HG03460 (cell line): ENCODE results near the gene ANO4.
"Not testable (repeated sequence)": the region's sequence is repeated elsewhere in the genome, so short reads cannot be mapped to it uniquely, and the experiment has no call there.

Experiments used
- ATAC-seq: cut with Tn5 transposase; IDR thresholded peaks from one replicate; pipeline ENCODE4 v1.9.1; 2021; ENCODE audit not compliant: unreplicated experiment

The ANO4 gene

DNA sequence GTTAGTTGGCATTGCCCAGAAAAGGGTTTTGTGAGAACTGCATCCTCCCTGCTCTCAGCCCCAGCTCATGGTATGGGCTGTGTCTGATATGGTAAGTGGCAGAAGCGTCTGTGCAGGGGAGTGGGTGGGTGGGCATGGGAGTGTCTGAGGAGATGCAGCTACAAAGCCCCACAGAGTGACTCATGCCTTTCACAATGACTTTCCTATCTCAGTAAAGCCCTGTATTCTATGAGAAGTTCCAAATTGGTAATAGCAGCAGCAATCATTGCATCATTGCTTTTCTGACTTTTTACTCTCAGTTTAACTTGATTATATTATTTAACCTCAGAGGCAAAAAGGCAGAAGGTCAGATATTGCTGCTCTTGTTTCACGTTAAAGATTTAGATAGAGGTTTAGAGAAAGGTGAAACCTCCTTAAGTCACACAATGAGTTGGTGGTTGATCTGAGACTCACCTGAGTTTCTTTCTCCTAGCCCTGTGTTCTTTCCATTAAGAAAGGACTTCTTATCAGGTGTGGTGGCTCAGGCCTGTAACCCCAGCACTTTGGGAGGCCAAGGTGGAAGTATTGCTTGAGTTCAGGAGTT lies 243.8 kb downstream of the ANO4 start:
- ATAC-seq, result peak; percentile 58

DNA sequence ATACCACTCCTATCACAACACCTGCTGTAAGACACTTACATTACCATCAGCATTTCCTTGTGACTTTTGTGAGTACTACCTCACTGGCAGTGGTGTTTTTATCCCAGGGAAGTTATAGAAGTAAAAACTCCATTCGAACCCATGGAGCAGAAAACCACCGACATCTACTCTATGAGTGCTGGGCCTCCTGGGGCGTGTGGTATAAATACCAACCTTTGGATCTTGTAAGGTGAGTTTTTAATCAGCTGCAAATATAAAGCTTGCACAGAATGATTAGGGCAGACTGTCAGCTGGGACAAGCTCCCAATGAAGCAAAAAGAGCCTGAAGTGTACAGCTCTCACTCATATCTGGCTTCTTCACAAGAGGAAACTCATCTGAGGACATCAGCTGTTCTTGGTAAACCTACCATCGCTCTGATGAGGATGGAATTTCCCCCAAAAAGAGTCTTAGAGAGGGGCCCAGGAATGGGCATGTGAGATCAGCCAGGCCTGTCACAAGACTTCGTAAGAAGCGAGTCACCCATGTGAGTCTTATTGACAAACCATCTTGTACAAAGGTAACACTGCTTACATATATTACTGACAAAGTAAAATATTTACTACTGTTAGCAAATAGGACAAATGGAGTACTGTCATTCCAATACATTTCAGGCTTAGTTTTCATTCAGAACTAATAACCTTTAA lies 245.4 kb downstream of the ANO4 start:
- no peak for ATAC-seq

DNA sequence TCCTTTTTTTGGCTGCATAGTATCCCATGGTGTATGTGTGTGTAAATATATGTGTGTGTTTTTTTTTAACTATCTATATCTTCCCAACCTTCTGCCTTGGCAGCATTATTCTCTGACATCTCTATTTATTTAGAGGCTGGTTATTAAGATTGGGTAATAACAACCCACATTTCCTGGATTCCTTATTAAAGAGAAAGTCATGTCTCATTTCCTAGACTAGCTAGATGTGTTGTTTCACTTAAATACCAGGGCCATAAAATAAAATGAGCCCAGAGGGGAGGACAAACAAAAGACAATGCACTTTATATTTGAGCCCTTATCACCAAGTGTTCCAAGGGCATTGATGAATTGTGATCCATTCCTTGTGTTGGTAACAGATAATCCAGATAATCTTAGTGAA lies 246.4 kb downstream of the ANO4 start:
- no peak for ATAC-seq

DNA sequence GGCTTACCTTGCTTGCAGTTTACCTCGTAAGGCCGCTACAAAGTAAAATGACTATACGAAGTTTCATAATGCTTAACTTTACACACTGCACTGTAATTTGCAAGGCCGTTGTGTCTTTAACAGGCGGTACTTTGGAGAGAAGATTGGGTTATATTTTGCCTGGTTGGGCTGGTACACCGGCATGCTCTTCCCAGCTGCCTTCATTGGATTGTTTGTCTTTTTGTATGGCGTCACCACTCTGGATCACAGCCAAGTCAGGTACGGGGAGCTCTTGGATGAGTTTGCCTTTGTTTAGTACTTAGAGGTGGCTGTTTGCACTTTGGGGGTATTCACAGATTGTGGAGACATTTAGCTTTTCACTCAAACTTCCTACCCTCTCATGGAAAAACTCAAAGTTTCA lies 247.6 kb downstream of the ANO4 start:
- ATAC-seq, result no peak

DNA sequence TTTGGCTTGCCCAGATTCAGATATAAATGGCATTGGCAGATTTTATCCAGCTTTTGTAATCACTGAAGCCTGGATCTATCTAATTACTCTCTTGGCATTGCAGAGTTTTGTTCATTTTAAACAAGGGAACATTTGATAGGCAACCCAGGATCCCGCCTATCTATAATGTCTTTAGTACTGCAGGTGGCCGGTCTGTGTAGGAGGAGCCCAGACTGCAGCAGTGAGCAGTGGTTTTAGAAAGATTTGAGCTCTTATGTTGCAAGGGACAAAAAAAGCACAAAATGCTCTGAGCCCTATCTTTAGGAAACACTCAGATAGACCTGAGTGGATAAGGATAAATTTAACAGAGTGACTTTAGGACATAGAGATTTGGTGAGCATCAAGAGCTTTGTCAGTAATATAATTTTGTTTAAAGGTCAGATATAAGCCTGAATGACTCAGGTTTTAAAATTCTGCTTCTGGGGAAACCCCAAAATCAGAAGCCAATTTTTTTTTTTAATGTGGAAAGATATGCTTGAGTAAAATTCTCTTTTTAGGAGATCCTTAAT lies 250.0 kb downstream of the ANO4 start:
- no peak for ATAC-seq

DNA sequence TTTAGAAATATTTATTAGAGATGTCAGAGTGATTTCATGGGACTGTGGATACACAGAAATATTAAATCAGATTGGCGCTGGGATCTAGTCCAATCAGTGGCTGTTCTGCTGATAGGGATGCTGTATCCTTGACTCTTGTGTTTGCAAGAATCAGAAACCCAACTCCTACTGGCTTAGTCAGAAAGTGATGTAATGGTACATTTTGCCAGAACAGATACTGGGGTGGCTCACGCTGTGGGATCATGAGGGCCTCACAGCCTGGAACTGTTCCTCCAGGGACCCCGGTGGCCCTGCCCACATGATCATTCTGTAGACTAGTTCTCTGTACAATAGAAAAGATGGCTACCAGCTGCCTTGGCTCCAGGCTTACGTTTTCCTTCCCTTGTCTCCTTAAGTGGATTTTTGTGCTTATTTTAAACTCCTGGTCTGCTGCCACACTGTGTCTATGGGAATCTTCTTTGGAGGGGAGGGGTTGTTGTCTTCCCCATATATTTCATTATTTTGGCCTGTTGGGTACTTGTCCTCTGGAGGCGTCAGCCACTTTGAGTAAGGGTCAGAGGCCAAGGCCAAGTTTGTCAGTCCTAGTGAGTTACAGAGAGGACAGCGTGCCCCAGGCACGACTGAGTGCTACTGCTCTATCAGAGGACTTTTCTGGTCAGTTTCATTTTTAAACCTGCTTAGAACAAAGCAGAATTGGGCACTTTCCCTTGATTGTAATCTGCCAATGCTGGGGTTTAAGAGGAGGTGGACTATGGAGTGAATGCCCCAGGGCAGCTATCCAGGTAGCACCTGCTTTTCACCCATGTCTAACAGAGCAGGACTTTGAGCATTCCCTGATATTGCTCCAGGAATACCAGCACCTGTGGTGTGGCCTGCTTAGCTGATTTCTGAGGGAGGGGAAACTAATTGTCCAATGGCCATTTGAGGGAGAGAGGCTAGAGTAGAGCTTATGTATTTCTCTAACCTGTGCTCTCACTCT lies 251.2 kb downstream of the ANO4 start:
- ATAC-seq, result no peak

DNA sequence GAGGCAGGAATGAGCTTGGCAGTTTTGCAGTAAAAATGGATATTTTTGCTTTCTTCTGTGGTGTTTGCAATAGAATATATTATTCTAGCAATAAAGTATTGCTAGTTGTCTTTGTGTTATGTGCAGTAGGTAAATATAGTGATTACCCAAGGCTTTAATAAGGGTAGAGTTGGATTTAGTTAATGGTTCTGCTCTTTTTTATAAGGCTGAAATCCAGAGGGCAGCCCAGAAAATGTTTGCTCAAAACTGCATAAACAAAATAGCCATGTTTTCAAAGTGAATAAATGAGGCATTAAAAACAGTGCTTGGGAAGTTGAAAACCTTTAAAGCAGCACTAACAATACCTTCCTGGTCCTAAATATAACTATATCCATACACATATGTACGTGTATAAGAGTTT lies 253.1 kb downstream of the ANO4 start:
- no peak for ATAC-seq

DNA sequence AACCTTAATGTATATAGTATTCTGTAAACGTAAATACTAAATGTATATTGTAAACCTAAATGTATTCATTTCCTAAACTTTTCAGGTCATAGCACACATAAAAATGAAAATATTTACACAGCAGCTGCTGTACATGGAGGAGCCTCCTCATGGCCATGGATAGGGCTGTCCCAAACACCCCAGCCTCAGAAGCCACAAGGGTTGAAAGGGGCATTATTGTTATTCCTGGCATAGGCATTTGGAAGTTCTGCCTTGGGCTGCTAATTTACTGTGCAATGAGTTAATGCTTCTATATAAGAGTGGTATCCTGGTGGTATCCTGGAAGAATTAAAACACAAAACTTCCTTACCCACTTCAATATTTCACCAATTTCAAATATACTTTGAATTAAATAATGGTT lies 256.1 kb downstream of the ANO4 start:
- ATAC-seq, result no peak

DNA sequence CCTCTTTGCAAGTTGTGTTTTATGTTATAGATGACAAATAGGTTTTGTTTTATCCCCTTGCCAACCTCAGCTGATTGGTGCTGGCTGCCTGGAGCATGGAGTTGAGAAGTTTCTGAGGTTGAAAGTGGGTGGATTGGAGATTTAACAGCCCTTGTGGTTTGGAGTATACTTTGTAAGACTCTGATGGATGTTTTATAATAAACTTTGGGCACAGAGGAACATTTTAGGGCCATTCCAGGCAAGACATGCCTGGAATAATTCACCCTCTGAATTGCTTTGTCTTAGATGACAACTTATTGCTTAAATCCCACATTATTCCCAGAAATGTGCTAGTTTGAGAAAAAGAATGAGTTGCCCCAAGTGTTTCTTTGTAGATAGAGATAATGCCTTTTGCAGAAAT lies 256.6 kb downstream of the ANO4 start:
- no peak for ATAC-seq

DNA sequence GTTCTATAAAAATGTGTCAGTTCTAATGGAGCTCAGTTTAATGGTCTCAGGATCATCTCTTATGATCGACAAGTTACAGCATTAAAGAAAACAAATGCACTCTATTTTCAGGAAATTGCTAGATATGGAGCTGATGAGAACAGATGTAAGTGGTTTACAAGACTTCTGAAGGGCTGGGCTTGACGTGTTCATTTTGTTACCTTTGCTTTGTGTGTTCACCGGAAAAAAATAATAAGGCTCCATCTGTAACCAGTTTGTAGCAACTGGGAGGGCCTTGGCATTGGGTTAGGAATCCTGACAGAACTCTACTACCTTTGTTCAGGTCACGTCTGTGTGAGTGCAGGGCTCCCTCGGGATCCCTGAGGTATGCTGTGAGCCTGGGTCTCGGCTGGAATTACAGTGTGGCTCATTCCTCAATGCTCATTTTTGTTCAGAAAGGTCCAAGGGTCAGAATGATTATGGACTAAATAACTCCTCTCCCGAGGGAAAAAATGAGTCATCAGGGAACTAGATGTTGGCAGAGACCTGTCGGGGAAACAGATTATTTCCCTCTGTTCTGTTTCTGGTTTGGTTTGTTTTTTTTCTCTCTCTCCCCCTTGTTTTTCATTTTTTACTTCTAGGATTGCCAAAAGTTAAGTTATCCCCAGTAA lies 257.4 kb downstream of the ANO4 start:
- ATAC-seq, result no peak

DNA sequence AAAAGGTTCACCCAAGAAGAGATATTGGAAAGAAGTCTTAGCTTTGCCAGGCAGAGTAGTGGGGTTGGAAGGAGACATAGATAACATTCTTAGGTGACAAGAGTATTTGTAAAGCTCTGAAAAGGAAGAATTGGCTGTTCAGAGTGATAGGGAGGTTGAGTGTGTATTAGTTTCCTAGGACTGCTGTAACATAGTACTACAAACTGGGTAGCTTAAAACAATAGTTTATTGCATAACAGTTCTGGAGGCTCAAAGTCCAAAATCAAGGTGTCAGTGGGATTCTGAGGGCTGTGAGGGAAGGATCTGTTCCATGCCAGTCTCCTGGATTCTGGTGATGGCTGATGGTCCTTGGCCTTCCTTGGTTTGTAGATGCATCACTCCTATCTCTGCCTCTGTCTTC lies 258.6 kb downstream of the ANO4 start:
- ATAC-seq, result no peak

DNA sequence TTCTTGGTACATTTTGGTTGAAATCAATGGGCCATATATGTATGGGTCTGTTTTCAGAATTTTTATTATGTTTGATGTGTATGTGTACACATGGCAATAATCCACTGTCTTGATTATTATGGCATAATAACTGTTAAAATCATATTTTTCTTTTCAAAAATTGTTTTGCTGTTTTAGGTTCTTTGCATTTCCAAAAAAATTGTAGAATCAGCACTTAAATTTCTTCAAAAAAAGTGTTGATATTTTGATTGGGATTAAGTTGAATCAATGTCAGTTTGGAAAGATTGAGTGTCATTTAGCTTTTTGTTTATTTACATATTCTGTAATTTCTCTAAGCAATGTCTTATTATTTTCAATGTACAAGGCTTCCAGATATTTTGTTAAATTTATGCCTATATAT lies 261.4 kb downstream of the ANO4 start:
- ATAC-seq, result no peak

DNA sequence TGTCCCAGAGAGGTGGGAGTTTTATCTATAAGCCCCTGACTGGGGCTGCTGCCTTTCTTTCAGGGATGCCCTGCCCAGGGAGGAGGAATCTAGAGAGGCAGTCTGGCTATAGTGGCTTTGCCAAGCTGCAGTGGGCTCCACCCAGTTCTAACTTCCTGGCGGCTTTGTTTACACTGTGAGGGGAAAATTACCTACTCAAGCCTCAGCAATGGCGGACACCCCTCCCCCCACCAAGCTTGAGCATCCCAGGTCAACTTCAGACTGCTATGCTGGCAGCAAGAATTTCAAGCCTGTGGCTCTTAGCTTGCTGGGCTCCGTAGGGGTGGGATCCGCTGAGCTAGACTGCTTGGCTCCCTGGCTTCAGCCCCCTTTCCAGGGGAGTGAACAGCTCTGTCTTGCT lies 267.9 kb downstream of the ANO4 start:
- not testable (repeated sequence) for ATAC-seq

DNA sequence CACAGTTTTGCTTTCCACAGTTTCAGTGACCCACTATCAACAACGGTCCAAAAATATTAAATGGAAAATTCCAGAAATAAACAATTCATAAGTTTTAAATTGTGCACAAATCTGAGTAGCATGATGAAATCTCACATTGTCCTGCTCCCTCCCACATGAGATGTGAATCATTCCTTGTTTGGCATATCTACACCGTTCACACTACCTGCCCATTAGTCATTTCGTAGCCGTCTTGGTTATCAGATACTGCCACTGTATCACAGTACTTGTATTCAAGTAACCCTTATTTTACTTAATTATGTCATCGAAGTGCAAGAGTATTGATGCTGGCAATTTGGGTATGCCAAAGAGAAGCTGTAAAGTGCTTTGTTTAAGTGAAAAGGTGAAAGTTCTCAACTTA lies 270.1 kb downstream of the ANO4 start:
- ATAC-seq, result no peak

DNA sequence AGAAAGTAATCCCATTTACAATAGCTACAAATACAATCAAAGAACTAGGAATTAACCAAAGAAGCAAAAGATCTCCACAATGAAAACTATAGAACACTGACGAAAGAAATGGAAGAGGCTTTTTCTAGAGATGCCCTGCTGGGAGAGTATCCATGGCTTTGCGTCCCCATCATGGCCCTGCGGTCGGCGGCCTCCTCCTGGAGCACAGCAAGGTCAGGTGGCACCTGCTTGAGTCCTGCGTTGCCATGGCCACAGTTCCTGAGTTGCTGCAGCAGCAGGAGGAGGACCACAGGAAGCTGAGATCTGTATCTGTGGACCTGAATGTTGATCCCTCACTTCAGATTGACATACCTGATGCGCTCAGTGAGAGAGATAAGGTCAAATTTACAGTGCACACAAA lies 271.9 kb downstream of the ANO4 start:
- no peak for ATAC-seq

DNA sequence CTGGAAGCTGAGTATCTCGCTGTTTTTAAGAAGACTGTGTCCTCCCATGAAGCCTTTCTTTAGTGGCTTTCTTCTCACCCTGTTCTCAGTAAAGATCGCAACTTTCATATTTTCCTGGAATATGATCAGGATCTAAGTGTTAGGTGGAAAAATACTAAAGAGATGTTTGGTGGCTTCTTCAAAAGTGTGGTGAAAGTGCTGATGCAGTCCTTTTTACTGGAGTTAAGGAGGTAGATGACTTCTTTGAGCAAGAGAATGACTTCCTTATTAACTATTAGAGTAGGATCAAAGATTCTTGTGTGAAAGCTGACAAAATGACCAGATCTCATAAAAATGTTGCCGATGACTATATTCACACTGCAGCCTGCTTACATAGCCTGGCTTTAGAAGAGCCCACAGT lies 273.8 kb downstream of the ANO4 start:
- ATAC-seq, result no peak

DNA sequence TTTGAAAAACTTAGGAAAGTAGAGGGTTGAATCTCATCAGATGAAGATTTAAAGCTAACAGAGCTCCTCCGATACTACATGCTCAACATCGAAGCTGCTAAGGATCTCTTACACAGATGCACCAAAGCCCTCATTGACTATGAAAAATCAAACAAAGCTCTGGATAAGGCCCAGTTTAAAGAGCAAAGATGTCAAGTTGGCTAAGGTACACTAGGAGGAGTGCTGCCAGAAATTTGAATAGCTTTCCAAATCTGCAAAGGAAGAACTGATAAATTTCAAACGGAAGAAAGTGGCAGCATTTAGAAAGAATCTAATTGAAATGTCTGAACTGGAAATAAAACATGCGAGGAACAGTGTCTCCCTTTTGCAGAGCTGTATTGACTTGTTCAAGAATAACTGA lies 274.3 kb downstream of the ANO4 start:
- no peak for ATAC-seq

DNA sequence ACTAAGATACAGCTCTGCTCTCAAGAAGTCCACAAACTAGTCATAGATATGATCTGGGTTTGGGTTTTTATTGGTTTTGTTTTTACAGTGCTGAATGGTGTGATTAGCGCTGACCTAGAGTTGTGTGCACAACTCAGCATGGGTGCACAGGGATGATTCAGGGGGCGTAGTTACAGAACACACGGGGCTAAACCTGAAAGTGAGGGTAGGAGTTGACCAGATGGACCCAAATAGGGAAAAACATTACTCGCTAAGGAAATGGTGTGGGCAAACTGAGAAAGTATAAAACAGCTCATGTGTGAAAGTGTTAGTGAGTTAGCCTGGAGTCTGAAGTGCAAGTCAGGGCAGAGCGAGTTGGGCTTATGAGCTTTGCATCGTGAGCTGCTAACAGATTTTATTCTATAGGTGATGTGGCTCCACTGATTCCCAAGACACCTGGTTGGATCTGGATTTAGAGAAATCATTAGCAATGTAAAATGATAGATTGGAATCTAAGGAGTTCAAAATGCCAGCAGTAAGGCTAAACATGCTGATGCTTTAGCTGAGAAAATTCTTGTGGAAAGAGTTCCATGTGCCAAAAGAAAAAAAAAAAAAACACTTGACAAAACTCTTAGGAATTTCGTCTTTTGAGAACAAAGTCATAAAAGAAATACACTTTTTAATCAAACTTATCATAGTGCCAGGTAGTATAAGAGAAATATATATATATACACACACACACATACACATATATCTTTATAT lies 280.5 kb downstream of the ANO4 start:
- no peak for ATAC-seq

DNA sequence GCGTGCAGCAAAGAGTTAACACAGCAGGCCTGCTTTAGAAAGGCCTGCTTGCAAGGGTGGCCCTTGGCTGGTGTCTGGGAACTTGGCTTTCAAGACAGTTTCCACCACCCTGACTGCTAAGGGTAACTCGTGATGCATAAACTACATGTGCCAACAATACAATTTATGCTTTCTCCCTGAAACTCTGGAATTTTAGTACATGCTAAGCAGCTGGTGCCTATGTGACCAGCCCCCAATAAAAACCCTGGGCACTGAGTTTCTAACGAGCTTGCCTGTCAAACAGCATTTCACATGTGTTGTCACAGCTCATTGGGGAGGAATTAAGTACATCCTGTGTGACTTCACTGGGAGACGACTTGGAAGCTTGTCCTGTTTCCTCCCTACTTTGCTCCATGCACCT lies 282.3 kb downstream of the ANO4 start:
- ATAC-seq, result no peak

DNA sequence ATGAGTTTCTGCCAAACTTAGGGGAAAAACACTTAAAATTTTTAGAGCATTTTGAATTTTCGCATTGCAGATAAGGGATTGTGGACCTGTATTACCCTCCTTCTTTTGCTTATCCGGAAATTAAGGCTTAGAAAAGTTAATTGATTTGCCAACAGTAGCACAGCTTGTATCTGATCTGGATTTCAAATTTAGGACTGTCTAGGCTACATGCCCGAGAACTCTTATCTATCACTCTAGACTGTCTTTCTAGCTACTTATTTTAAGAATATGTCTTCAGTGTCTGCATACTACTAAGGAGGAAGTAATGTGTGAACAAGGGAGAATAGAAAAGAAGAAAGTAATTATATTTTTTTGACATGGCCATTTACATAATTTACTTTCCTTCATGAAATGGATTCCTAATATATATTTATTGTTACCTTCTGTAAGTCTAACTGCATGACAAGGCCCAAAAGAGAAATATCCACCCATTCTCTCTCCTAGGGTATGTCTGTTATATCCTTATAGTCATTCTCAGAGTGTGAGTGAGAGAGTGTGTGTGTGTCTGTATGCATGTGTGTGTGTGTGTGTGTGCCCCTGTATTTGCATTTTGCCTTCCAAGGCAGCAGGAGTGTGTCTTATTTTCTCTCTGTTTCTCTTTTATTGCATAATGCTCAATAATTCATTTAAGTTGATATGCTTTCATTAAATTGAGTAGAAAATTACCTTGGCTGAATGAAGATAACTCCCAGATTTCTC lies 283.4 kb downstream of the ANO4 start:
- ATAC-seq, result no peak
